ENCODE data around the gene MEIOB. TPM values are rescaled to one million over a fixed set of nuclear protein-coding genes. Genes with fewer than 3 reads are reported as not detected.
"Not testable (repeated sequence)": the region's sequence is repeated elsewhere in the genome, so short reads cannot be mapped to it uniquely, and the experiment has no call there.

MEIOB gene
- total RNA-seq, 2 experiments from 2014 or later = 0.27 TPM; not detected in 1

DNA sequence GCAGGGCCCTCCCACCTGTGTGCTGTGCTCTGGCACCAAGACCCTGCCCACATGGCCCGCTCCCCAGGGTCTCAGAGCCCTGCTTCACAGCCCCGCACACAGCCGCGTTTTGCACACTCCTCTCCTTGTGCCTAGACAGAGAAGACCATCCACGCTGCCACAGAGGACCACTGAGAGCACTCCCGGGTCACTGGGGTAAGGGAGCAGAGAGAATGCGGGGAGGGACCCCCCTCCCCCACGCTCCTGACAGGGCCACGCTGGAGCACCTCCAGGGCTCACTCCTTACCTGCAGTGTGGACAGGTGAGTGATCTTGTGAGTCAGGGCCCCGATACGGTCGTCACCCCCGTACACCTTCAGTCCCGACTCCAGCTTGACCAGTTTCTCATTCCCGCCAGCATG lies 52.4 kb downstream of the MEIOB start:
- H3K36me3 Mint-ChIP-seq = peaks cover 4% of the 10 kb centered on the region
- no peaks in the 10 kb centered on the region for H3K9me3 Mint-ChIP-seq
- H3K27me3 Mint-ChIP-seq = no peaks in the 10 kb centered on the region
- no peak overlapping the region for H3K4me3 Mint-ChIP-seq
- peaks cover 6% of the 10 kb centered on the region for H3K4me1 Mint-ChIP-seq
- no peak for DNase-seq
- no peak overlapping the region for H3K27ac Mint-ChIP-seq

DNA sequence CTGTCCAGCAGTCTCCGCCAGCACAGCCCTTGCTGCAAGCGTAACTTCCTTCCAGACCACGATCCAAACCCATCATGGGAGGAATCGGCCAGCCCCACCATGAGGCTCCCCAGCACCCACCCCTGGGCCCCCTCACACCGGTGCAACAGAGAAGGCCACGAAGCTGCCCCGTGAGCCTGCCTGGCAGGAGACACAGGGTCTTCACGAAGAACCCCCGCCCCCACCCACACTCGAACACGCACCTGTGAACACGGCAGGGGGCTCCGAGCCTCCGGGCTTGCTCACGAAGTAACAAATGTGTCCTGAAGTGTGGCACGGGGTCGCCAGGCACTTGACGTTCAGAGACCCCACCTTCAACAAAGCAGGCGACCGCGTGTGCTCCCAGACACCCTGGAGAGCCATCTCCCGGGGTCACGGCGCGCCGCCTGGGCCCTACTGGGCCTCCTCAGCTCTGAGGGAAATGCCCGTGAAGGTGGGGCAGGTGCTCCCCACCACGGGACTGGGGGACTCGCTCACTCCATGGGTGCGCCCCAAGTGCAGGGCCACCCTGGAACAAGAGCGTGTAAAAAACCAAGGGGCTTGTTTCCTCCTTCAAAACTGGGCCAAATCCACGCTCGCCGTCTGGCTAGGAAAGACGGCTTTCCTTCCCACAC lies 53.0 kb downstream of the MEIOB start:
- no peak overlapping the region for H3K4me3 Mint-ChIP-seq
- H3K4me1 Mint-ChIP-seq = peaks cover 4% of the 10 kb centered on the region
- DNase-seq = no peak
- H3K27ac Mint-ChIP-seq = no peak overlapping the region
- H3K36me3 Mint-ChIP-seq = peaks cover 4% of the 10 kb centered on the region
- H3K27me3 Mint-ChIP-seq = no peaks in the 10 kb centered on the region
- no peaks in the 10 kb centered on the region for H3K9me3 Mint-ChIP-seq

DNA sequence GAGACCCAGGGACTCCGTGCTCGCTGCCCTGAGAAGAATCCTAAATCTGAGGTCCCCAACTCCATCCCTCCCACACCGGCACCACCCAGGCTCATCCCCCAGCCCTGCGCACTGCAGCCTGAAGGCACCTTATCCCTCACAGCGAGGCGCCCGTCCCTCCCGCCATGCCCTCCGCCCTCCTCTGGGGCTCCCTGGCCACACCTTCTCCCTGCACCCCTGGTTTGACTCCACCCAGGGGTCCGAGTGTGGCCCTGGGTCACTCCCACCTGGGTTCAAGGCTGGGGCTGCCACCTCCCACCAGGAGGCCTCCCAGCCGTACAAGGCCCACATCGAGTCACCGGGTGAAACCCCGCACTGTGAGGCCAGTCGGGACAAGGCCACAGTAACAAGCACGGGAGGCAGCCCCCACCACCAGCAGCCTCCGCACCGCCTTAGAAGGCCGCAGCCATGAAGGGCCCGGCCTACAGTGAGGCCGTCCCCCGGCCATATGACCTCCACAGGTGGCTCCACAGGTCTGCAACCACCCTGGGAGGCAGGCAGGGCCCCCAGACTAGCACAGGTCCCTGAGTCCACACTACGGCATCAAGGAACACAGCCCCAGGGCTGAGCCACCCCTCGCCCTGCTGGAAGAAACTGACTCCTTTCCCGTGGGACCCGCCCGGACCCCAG lies 53.6 kb downstream of the MEIOB start:
- Mint-ChIP-seq H3K36me3 (peaks cover 4% of the 10 kb centered on the region), H3K9me3 (no peaks in the 10 kb centered on the region), H3K4me3 (no peak overlapping the region), H3K4me1 (peaks cover under 1% of the 10 kb centered on the region), H3K27me3 (no peaks in the 10 kb centered on the region), H3K27ac (no peak overlapping the region)
- DNase-seq = no peak

DNA sequence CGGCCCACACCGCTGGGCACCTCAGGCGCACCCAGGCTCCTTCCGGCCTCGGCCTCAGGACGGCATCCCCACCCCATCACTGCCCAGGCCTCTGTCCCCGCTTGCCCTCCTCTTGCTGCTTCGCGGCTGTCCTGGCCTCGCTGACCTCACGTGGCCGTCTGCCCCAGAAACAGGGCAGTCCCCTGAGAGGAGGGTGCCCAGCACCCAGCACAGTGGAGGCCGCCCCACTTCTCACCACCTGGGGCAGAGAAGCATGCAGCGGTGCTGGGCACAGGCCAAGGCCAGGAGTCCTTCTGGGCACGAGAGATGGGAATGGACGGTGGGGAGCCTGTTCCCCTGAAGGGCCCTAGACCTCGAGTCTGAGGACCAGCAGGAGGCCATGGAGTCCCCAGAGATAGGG lies 54.2 kb downstream of the MEIOB start:
- H3K4me1 Mint-ChIP-seq = peaks cover 7% of the 10 kb centered on the region
- H3K36me3 Mint-ChIP-seq = peaks cover 4% of the 10 kb centered on the region
- no peak overlapping the region for H3K27ac Mint-ChIP-seq
- no peak for DNase-seq
- H3K27me3 Mint-ChIP-seq = no peaks in the 10 kb centered on the region
- no peak overlapping the region for H3K4me3 Mint-ChIP-seq
- H3K9me3 Mint-ChIP-seq = no peaks in the 10 kb centered on the region

DNA sequence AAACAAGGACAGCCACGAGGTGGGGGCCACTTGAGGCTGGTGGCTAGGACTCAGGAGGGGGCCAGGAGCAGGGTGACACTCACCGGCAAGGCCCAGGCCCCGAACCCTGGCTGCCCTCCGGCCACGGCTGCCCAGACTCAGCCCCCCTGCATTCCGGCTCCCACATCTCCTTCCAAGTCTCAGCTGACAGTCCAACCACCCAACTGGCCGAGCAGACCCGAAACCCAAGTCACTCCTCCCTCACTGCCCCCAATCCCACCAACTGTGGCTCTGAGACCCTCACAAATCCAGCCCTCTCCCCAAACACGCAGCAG lies 54.7 kb downstream of the MEIOB start:
- DNase-seq = no peak
- Mint-ChIP-seq H3K4me3 (no peak overlapping the region), H3K9me3 (no peaks in the 10 kb centered on the region), H3K4me1 (peaks cover 11% of the 10 kb centered on the region), H3K27ac (no peak overlapping the region), H3K36me3 (peaks cover 4% of the 10 kb centered on the region), H3K27me3 (no peaks in the 10 kb centered on the region)

DNA sequence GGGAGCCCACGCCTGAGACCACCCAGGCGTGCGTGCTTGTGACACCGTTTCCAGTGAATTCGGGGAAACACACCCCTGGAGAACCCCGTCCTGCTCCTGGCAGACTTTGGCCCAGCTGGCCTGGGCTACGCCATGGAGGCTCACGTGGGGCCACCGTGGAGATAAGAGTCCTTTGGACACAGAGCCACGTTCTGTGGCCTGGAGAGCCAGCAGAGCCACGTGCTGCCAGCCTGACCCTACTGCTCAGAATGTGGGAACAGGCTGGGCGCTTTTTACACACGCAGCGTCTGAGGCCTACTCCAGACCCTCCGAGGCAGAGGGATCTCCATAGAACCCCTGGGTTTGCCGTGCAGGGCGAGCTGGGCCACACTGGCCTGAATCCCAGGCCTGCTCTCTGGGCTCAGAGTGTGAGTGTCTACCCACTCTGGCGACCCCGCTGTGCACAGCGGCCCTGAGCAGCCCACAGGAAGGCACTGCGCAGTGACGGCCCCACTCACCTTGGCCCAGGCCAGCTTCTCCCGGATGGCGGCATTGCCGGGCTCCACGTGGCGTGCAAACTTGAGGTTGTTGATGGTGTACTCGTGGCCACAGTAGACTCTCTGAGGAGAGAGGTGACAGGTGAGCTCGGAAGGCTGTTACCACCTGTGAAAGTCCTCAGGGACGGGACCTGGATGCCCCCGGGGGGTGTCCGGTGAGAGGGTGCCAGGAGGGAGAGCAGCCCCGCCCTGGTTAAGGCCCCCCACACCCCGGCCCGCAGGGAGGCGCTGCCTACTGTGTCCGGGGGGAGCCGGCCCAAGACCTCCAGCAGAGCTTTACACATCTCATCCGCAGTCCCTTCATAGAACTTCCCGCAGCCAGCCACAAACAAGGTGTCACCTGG lies 55.3 kb downstream of the MEIOB start:
- peaks cover 11% of the 10 kb centered on the region for H3K4me1 Mint-ChIP-seq
- H3K27me3 Mint-ChIP-seq = no peaks in the 10 kb centered on the region
- no peak overlapping the region for H3K4me3 Mint-ChIP-seq
- DNase-seq = no peak
- H3K36me3 Mint-ChIP-seq = peaks cover 4% of the 10 kb centered on the region
- H3K27ac Mint-ChIP-seq = no peak overlapping the region
- no peaks in the 10 kb centered on the region for H3K9me3 Mint-ChIP-seq

DNA sequence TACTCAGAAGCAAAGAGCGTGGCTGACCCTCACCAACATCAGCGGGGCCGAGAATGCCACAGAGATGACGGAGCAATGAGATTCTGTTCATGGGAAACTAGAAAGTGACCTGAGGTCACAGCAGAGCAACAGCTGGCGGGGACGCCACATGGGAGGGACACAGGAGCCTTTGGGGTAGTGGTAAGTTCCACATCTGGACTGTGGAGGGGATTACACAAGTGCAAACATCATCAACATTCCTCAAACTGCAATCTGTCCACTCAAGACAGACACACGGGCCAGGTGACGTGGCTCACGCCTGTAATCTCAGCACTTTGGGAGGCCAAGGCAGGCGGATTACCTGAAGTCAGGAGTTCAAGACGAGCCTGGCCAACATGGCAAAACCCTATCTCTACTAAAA lies 56.5 kb downstream of the MEIOB start:
- H3K36me3 Mint-ChIP-seq = peaks cover 3% of the 10 kb centered on the region
- H3K27ac Mint-ChIP-seq = no peak overlapping the region
- H3K4me3 Mint-ChIP-seq = no peak overlapping the region
- no peaks in the 10 kb centered on the region for H3K27me3 Mint-ChIP-seq
- H3K9me3 Mint-ChIP-seq = no peaks in the 10 kb centered on the region
- H3K4me1 Mint-ChIP-seq = peaks cover 11% of the 10 kb centered on the region
- DNase-seq = no peak

DNA sequence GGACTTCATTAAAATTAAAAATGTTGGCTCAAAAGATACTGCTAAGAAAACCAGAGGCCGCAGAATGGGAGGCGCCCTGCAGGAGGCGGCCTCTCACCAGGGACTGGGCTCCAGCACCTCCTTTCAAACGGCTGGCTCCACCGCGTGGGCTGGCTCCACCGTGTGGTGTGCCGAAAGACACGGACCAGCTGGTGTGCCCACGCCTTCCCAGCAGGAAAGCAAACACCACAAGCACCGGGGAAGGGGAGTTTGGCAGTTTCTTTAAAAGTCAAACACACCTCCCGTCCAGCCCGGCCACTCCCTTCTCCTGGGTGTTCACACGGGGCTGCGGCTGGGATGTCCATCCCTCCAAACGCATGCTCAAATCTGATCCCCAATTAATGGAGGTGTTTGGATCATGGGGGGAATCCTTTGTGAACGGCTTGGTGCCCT lies 59.2 kb downstream of the MEIOB start:
- Mint-ChIP-seq H3K4me1 (peaks cover 11% of the 10 kb centered on the region), H3K4me3 (no peak overlapping the region), H3K27ac (peak overlapping the region; percentile 55), H3K9me3 (no peaks in the 10 kb centered on the region), H3K27me3 (no peaks in the 10 kb centered on the region), H3K36me3 (peaks cover 3% of the 10 kb centered on the region)
- DNase-seq = peak; percentile 69

DNA sequence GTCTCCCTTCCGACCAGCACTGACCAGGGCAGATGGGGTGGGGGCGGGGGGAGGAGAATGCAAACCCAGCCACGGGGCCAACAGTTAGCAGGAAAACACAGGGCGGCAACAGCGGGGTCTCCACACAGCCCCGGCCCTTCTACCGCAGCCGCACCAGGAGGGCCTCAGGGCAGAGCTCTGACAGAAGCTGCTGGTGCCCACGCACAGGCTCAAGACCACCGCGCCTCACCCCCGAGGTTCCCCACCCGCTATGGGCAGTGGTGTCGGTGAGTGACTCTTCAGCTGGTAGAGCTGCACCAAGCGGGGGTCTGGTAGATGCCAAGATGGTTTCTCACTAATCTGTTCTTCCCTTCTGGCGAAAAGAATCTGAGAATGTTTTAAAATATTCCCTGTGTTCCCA lies 61.4 kb downstream of the MEIOB start:
- Mint-ChIP-seq H3K27ac (no peak overlapping the region), H3K27me3 (no peaks in the 10 kb centered on the region), H3K36me3 (peaks cover 19% of the 10 kb centered on the region), H3K4me1 (peaks cover 11% of the 10 kb centered on the region), H3K4me3 (no peak overlapping the region), H3K9me3 (no peaks in the 10 kb centered on the region)
- no peak for DNase-seq

DNA sequence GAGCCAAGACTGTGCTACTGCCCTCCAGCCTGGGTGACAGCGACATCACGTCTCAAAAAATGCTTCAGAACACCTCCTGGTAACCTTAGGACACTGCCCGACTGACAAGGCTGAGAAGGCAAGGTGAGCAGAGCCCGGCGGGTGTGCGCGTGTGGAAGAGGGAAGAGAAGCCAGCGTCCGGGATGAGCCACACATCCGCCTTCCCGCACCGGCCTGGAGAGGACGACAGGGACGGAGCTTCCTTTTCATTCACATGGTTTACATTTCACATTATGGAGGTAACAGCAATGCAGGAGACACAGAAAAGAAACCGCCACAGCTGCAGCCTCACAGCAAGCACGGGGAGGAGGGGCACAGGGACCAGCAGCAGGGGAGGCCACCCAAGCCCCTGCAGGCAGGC lies 61.9 kb downstream of the MEIOB start:
- Mint-ChIP-seq H3K4me3 (no peak overlapping the region), H3K4me1 (peaks cover 11% of the 10 kb centered on the region), H3K27ac (peak overlapping the region; percentile 12), H3K36me3 (peaks cover 17% of the 10 kb centered on the region), H3K27me3 (no peaks in the 10 kb centered on the region), H3K9me3 (no peaks in the 10 kb centered on the region)
- DNase-seq = no peak

DNA sequence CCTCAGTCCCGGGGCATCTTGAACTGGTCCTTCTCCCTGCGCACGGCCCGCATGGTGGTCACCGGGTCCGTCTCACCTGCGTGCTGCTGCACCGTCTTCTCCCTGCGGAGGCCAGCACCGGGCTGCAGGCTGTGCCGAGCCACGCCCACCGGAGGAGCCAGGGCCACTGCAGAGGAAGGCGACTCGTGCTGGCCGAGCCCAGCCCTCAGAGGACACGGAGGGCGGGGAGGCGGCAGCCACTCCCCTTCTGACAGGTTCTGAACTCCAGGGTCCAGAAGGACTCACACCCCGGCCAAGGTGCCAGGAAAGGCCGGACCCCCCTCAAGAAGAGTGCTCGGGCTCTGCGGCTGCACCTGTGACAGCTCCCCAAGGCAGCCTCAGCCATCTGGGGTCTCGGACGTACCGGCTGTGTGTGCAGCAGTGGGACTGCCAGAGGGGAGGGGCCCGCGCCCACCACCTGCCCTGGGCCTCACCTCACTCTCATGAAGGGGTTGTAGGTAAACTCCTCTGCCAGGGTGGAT lies 62.6 kb downstream of the MEIOB start:
- no peak overlapping the region for H3K27ac Mint-ChIP-seq
- no peak for DNase-seq
- H3K4me1 Mint-ChIP-seq = peaks cover 11% of the 10 kb centered on the region
- no peaks in the 10 kb centered on the region for H3K9me3 Mint-ChIP-seq
- peaks cover 17% of the 10 kb centered on the region for H3K36me3 Mint-ChIP-seq
- no peaks in the 10 kb centered on the region for H3K27me3 Mint-ChIP-seq
- no peak overlapping the region for H3K4me3 Mint-ChIP-seq

DNA sequence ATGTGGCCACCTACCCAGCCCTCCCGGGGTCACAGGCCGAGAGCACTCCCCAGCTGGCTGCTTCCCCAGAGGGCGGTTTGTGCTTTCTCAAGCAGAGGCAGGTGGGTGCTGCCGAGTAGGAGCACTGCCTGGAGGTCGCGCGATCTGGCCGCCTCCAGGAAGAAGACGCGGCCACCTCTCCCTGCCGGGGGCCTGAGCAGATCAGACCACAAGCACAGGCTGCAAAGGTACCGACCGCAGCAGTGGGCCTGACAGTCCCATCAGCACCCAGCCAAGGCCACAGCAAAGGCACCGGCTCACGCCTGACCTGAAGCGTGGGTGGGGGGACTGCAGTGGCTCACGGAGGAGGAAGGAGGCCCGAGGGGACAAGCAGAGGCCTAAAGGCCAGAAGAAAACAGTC lies 63.3 kb downstream of the MEIOB start:
- H3K36me3 Mint-ChIP-seq = peaks cover 17% of the 10 kb centered on the region
- H3K4me3 Mint-ChIP-seq = no peak overlapping the region
- no peaks in the 10 kb centered on the region for H3K9me3 Mint-ChIP-seq
- DNase-seq = no peak
- peaks cover 11% of the 10 kb centered on the region for H3K4me1 Mint-ChIP-seq
- no peaks in the 10 kb centered on the region for H3K27me3 Mint-ChIP-seq
- H3K27ac Mint-ChIP-seq = no peak overlapping the region

DNA sequence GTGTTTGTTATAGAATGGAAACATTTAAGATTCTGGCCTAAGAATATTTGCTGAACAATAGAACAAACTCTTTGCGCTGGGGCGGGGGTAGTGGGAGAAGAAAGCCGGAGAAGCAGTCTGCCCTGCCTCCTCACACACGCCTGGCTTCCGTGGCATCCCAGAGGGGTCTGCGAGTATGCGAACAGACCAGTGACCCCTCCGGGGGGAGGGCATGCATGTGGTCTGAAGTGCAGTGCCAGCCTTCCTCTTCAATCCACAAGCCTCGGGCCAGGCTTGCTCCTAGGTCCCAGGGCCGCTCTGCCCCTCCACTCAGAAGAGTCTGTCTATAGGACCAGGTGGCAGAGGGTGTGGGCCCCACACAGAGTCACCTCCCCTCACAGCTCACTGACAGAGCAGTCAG lies 64.3 kb downstream of the MEIOB start:
- DNase-seq = no peak
- Mint-ChIP-seq H3K4me1 (peaks cover 4% of the 10 kb centered on the region), H3K36me3 (peaks cover 17% of the 10 kb centered on the region), H3K27me3 (no peaks in the 10 kb centered on the region), H3K9me3 (no peaks in the 10 kb centered on the region), H3K27ac (no peak overlapping the region), H3K4me3 (no peak overlapping the region)

DNA sequence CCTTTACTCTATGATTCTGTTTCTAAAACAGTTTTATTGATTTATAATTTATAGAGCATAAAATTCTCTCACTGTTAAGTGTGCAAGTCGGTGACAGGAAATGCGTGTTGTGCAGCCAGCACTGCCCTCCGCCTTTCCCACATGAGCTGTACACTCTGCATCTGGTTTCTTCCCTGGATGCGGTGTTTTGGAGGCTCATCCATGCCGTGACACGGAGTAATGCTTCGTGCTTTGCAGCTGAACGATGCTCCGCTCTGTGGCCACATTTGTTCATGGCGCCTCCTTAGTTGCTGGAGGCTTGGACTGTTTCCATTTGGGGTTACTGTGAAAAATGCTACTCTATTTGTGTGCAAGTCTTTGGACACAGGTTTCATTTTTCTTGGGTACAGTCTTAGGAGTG lies 71.3 kb downstream of the MEIOB start:
- peaks cover 9% of the 10 kb centered on the region for H3K9me3 Mint-ChIP-seq
- no peak for DNase-seq
- H3K4me3 Mint-ChIP-seq = no peak overlapping the region

DNA sequence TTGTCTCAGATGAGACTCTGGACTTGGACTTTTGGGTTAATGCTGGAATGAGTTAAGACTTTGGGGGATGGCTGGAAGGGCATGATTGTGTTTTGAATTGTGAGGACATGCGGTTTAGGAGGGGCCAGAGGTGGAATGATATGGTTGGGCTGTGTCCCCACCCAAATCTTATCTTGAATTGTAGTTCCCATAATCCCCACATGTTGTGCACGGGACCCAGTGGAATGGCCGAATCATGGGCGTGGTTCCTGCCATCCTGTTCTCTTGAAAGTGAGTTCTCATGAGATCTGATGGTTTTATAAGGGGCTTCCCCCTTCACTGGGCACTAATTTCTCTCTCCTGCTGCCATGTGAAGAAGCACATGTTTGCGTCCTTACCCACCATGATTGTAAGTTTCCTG lies 72.7 kb downstream of the MEIOB start:
- H3K4me1 Mint-ChIP-seq, H3K27ac Mint-ChIP-seq, H3K27me3 Mint-ChIP-seq, DNase-seq, H3K9me3 Mint-ChIP-seq, H3K36me3 Mint-ChIP-seq, H3K4me3 Mint-ChIP-seq: not testable (repeated sequence)

More for the DNA sequence above, 71.3 kb downstream of the MEIOB start:
- no peak overlapping the region for H3K27ac Mint-ChIP-seq
- H3K36me3 Mint-ChIP-seq = peaks cover 7% of the 10 kb centered on the region
- H3K4me1 Mint-ChIP-seq = no peaks in the 10 kb centered on the region
- no peaks in the 10 kb centered on the region for H3K27me3 Mint-ChIP-seq
